Measurements from ENCODE around the gene AHNAK.
"Not testable (repeated sequence)": the region's sequence is repeated elsewhere in the genome, so short reads cannot be mapped to it uniquely, and the experiment has no call there.

AHNAK gene

DNA sequence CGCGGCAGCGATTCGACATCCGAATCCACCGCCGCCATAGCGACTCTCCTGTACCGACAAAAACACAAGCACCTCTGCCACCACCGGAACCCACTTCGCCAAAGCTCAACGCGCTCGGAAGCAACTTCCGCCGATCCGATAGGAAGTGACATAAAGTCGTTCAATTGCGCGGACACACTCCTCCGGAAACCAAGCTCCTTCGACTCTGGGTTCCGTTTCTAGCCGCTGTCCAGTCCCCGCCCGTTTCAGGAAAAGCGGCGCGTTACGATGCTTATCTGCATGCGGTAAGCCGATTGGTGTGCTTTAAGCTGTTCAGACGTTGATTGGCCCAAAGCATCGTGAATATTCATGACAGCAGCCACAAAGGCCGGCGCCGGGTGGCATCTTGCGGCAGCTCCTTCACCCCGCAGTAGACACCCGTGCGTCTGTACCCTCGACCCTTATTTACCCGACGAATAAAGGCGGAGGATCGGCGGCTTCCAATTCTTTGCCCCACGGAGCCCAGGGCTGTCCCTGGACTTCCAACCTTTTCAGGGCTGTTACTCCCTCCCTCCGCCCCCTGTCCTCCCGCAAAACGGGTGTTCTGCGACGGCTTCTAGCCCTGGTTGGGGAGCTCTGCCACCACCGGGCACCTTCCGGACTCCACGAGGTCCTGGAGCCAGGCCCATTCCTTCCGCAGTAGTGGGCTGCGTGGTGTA lies 45.0 kb upstream of the AHNAK start, which contains the start of gene TUT1:
Gene TUT1, minus strand, starts transcription at position 76 of the 698 bp plus-strand sequence. Its CDS starts 38 bp downstream, at position 38.
- peak; percentile 99 to 100 for DNase-seq (ENCODE audit: low read depth in 2 of 2)
- H3K4me3 ChIP-seq (replicated peaks in 1 of 2; ENCODE audit: low read depth in 2 of 2, low read length in 2 of 2), result peak within 1 kb of the TSS; percentile 74 to 84
- TF ChIP-seq, protein P1, sequence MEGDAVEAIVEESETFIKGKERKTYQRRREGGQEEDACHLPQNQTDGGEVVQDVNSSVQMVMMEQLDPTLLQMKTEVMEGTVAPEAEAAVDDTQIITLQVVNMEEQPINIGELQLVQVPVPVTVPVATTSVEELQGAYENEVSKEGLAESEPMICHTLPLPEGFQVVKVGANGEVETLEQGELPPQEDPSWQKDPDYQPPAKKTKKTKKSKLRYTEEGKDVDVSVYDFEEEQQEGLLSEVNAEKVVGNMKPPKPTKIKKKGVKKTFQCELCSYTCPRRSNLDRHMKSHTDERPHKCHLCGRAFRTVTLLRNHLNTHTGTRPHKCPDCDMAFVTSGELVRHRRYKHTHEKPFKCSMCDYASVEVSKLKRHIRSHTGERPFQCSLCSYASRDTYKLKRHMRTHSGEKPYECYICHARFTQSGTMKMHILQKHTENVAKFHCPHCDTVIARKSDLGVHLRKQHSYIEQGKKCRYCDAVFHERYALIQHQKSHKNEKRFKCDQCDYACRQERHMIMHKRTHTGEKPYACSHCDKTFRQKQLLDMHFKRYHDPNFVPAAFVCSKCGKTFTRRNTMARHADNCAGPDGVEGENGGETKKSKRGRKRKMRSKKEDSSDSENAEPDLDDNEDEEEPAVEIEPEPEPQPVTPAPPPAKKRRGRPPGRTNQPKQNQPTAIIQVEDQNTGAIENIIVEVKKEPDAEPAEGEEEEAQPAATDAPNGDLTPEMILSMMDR (IDR thresholded peaks at IDR 0.05; ENCODE audit: low read depth, low read length), result no peak

DNA sequence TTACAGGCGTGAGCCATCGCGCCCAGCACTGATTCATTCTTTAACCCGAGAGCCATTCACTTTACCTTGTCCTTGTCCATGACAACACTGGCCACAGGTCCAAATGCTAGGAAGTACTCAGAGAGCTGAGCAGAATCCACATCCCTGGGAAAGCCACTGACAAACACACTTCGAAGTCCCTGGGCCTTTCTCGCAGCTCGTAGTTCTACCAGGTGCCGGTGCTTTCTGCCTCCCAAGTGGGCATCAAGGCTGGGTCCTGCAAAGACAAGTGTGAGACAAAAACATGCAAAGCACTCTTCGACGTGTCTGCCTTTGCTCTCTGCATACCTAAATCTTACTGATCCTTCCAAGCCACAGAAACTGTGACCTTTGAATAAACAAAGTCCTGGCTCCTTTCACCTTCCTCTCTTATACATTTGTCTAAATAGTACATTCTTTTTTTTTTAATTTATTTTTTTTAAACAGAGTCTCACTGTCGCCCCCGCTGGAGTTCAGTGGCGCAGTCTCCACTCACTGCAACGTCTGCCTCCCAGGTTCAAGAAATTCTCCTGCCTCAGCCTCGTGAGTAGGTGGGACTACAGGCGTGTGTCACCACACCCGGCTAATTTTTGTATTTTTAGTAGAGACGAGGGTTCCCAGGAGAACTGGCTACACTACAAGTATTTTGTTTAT lies 42.5 kb upstream of the AHNAK start:
- no peak overlapping the region for H3K4me3 ChIP-seq (replicated peaks in 1 of 2; ENCODE audit: low read depth in 2 of 2, low read length in 2 of 2)
- TF ChIP-seq, protein P1 (IDR thresholded peaks at IDR 0.05; ENCODE audit: low read depth, low read length), result peak; percentile 37
- DNase-seq (ENCODE audit: low read depth in 2 of 2), result peak in 1 of 2 donors; percentile 48

DNA sequence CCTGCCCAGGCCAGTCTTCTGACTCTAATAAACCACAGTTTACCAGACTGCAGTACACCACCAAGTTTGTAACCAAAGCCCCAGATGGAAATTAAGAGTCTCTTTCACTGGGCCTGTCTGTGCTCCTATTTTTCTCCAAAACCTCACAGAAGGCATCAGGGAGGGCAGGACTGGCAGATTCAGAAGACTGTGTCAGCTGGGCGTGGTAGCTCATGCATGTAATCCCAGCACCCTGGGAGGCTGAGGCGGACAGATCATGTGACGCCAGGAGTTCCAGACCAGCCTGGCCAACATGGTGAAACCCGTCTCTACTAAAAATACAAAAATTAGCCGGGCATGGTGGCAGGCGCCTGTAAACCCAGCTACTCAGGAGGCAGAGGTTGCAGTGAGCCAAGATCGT lies 38.8 kb upstream of the AHNAK start:
- H3K4me3 ChIP-seq (replicated peaks in 1 of 2; ENCODE audit: low read depth in 2 of 2, low read length in 2 of 2); DNase-seq (ENCODE audit: low read depth in 2 of 2): not testable (repeated sequence)

DNA sequence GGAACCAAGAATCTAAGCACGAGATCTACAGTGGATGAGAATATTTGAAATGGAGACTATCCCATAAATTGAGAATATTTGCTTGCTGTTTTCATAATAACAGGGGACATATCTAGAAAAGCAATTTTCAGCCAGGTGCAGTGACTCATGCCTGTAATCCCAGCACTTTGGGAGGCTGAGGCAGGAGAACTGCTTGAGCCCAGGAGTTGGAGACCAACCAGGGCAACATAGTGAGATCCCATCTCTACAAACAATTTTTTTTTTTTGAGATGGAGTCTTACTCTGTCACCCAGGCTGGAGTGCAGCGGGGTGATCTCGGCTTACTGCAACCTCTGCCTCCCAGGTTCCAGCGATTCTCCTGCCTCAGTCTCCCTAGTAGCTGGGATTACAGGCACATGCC lies 35.1 kb upstream of the AHNAK start:
- not testable (repeated sequence) for H3K4me3 ChIP-seq (replicated peaks in 1 of 2; ENCODE audit: low read depth in 2 of 2, low read length in 2 of 2); DNase-seq (ENCODE audit: low read depth in 2 of 2)

DNA sequence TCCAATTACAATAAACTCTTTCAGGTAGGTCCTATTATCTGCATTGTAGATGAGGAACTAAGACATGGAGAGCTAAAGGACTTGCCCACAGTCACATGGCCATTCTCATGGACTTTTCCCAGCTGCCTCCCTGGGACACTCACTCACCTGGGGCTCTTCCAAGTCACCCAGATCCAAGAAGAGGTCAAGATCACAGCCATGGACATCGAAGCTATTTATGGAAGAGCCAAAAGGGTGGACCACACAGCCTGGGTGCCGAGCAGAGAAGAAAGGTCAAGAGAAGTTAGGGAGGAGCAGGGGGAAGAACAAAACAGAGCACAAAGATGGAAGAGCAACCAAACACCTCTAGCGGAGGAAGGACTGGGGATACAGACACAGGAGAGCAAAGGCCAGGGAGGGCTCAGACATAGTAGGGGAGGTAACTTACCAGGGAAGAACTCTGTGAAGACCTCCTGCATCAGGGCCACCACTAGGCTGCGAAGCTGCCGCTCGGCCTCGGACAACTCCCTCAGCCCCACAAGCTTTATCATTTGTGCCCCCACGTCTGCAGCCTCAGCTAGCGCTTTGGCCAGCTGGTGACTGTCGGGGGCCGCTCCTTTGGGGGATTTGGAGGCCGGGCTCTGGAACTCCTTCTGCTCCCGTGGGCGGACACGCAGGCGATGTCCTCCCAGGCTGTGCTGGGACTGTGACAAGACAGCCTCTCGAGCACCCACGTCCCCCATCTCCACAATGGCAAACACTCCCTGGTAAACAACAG lies 34.5 kb upstream of the AHNAK start:
- H3K4me3 ChIP-seq (replicated peaks in 1 of 2; ENCODE audit: low read depth in 2 of 2, low read length in 2 of 2), result no peak overlapping the region
- TF ChIP-seq, protein P1 (IDR thresholded peaks at IDR 0.05; ENCODE audit: low read depth, low read length), result no peak
- DNase-seq (ENCODE audit: low read depth in 2 of 2), result no peak

DNA sequence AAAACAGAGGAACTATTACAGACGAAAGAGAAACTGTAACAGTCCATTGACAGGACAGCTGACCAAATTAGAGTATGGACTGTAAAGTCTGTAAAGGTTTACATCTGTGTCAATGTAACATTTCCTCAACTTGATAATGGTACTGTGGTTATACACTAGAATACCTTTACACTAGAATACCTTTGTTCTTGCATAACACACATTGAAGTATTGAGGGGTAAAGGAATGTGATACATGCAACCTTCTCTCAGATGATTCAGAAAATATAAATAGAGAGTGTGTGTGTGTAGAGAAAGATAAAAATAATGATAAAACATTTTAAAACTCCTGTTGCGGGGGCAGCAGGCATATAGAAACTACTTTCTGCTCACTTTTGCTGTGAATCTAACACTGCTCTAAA lies 32.6 kb upstream of the AHNAK start:
- TF ChIP-seq, protein P1 (IDR thresholded peaks at IDR 0.05; ENCODE audit: low read depth, low read length), result no peak
- no peak for DNase-seq (ENCODE audit: low read depth in 2 of 2)
- H3K4me3 ChIP-seq (replicated peaks in 1 of 2; ENCODE audit: low read depth in 2 of 2, low read length in 2 of 2), result no peak overlapping the region

DNA sequence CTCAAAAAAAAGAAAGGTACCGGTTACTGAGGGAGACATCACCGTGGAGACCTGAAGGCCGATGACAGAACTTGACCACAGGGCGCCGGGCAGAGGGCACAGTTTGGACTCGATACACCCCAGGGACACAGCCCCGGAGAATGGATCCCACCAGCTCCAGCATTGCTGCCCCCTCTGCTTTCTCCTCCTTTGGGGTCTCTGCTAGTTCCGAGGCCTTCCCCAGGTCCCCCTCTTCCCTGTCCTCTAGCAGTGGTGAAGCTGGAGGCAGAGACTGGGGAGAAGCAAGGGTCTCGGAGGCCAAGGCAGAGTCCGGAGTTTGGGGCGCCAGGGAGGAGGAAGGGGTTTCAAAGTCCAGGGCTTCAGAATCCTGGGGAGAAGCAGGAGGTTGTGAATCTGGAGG lies 31.9 kb upstream of the AHNAK start:
- DNase-seq (ENCODE audit: low read depth in 2 of 2), result no peak
- H3K4me3 ChIP-seq (replicated peaks in 1 of 2; ENCODE audit: low read depth in 2 of 2, low read length in 2 of 2), result no peak overlapping the region
- TF ChIP-seq, protein P1 (IDR thresholded peaks at IDR 0.05; ENCODE audit: low read depth, low read length), result no peak
